Caco-2 (cell line): ENCODE measurements around the gene RANGAP1. TPM values are rescaled to one million over a fixed set of nuclear protein-coding genes. Genes with fewer than 3 reads are reported as not detected.

Experiments used
- BruUV-seq: library from RNA; stranded (reverse); fragments of 400-500 nt; replicated peaks from 2 replicates; lab custom pipeline; 2021; lab: Mats Ljungman, UMichigan
- CTCF ChIA-PET: fragments of 300-600 bp; sonication (Branson Sonifier 250); formaldehyde crosslinking; loops from one replicate; lab custom pipeline; 2022; ENCODE audit warnings: antibody characterized with exemption; lab: Charles Lee
- POLR2A ChIA-PET: fragments of 300-600 bp; sonication (Branson Sonifier 250); formaldehyde crosslinking; loops from one replicate; lab custom pipeline; 2022; ENCODE audit warnings: antibody characterized with exemption; lab: Charles Lee
- DNase-seq, 2 experiments: peaks; one replicate each; pipeline versions ENCODE4 v3.0.0 to v3.0.0-alpha.2; 2020 to 2022
- H3K27me3 ChIP-seq: replicated peaks from 2 replicates; pipeline ENCODE4 v1.6.0; 2011; ENCODE audit warnings: low read length; ENCODE audit not compliant: control insufficient read depth, insufficient read depth
- H3K36me3 ChIP-seq: 2 replicates; pipeline ENCODE4 v1.5.1; 2011; ENCODE audit warnings: low read length; ENCODE audit not compliant: control insufficient read depth, insufficient read depth
- H3K4me1 ChIP-seq: fragments of 250-450 bp; sonication (Bioruptor Pico); 2 replicates; pipeline ENCODE4 v1.5.1; 2020; ENCODE audit warnings: mild to moderate bottlenecking
- H3K4me3 ChIP-seq: 2 replicates; pipeline ENCODE4 v1.5.1; 2011; ENCODE audit warnings: low read depth, mild to moderate bottlenecking, control low read depth, low read length
- H3K9me3 ChIP-seq: fragments of 250-450 bp; sonication (Bioruptor Pico); 2 replicates; pipeline ENCODE4 v1.5.1; 2020; ENCODE audit warnings: mild to moderate bottlenecking, moderate library complexity
- H3K27ac Mint-ChIP-seq: one replicate; pipeline ENCODE4 v1.8.0; 2022; ENCODE audit warnings: mixed read lengths; ENCODE audit not compliant: unreplicated experiment
- H3K27me3 Mint-ChIP-seq: one replicate; pipeline ENCODE4 v1.8.0; 2022; ENCODE audit warnings: mixed read lengths; ENCODE audit not compliant: insufficient read depth, unreplicated experiment
- H3K36me3 Mint-ChIP-seq: one replicate; pipeline ENCODE4 v1.8.0; 2022; ENCODE audit warnings: mild to moderate bottlenecking, mixed read lengths; ENCODE audit not compliant: insufficient read depth, unreplicated experiment
- H3K4me1 Mint-ChIP-seq: one replicate; pipeline ENCODE4 v1.8.0; 2022; ENCODE audit warnings: low read depth, mixed read lengths; ENCODE audit not compliant: unreplicated experiment
- H3K4me3 Mint-ChIP-seq: one replicate; pipeline ENCODE4 v1.8.0; 2022; ENCODE audit warnings: mild to moderate bottlenecking, moderate library complexity, mixed read lengths; ENCODE audit not compliant: unreplicated experiment
- H3K9me3 Mint-ChIP-seq: one replicate; pipeline ENCODE4 v1.8.0; 2022; ENCODE audit warnings: mixed read lengths; ENCODE audit not compliant: unreplicated experiment
- CTCF ChIP-seq, 2 experiments: fragments of 200-600 bp in 1 of 2; IDR thresholded peaks; 1 replicate in 1 of 2; 2 replicates in 1 of 2; pipeline versions ENCODE4 v1.5.1 to v1.8.0; 2011 to 2022; ENCODE audit warnings: antibody characterized with exemption in 1 of 2, control low read depth in 1 of 2, inconsistent platforms in 1 of 2, low read depth in 1 of 2, low read length in 1 of 2, mild to moderate bottlenecking in 1 of 2, moderate library complexity in 1 of 2; ENCODE audit not compliant: insufficient read depth in 1 of 2, severe bottlenecking in 1 of 2, unreplicated experiment in 1 of 2
- intact Hi-C: fragments of 100-400 bp; cut with micrococcal nuclease; formaldehyde crosslinking; loops from one replicate; pipeline ENCODE4 v1.10.0; 2022; ENCODE audit not compliant: unreplicated experiment
- total RNA-seq: library from RNA; stranded (reverse); gene quantifications from 2 replicates; pipeline ENCODE4 v1.2.3, GENCODE V29; 2022

RANGAP1 gene
- total RNA-seq, 1 experiment from 2014 or later: 106 TPM

- POLR2A ChIA-PET: no interaction called here
- H3K9me3 ChIP-seq: no peaks in the 10 kb centered on the region
- peaks cover 27% of the 10 kb centered on the region for H3K36me3 Mint-ChIP-seq
- H3K4me3 ChIP-seq: no peak overlapping the region
- TF ChIP-seq CTCF (IDR thresholded peaks at IDR 0.05; ENCODE audit: insufficient read depth in 1 of 2, low read depth in 1 of 2, low read length in 1 of 2, severe bottlenecking in 1 of 2, unreplicated experiment in 1 of 2): no peak
- H3K9me3 Mint-ChIP-seq: no peaks in the 10 kb centered on the region
- H3K4me1 Mint-ChIP-seq: no peaks in the 10 kb centered on the region
- intact Hi-C loops: no loop called here
- BruUV-seq: no TSS peak
- no peak for DNase-seq
- no peaks in the 10 kb centered on the region for H3K36me3 ChIP-seq
- H3K4me1 ChIP-seq: no peaks in the 10 kb centered on the region
- CTCF ChIA-PET: no interaction called here
- H3K27ac Mint-ChIP-seq: no peak overlapping the region
- no peaks in the 10 kb centered on the region for H3K27me3 ChIP-seq
- no peak overlapping the region for H3K4me3 Mint-ChIP-seq
- no peaks in the 10 kb centered on the region for H3K27me3 Mint-ChIP-seq
Observed at GRCh38 chr22:41226723-41227655, 59.0 kb downstream of the RANGAP1 start.

DNA sequence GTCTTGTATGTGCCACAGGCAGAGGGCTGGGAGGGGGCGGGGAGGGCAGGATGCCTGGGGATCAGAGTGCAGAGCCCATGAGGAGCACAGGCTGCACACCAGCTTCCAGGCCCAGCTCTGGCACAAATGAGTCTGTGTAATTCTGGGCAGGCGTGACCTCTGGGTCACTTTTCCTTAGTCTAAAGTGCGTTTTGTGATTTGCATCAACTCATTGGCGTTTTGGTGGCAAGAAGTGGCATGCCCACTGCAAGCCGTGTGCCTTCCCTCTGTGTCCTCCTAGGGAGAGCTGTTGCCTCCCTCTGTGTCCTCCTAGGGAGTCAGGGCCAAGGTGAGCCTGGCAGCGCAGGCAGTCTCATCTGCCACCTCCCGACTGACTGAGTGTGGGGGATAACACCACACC is 62.5 kb downstream of the RANGAP1 start:
- Mint-ChIP-seq H3K4me3 (no peak overlapping the region), H3K27ac (no peak overlapping the region), H3K36me3 (peaks cover 55% of the 10 kb centered on the region), H3K4me1 (no peaks in the 10 kb centered on the region), H3K27me3 (no peaks in the 10 kb centered on the region), H3K9me3 (no peaks in the 10 kb centered on the region)
- ChIA-PET CTCF (no interaction called here), POLR2A (interaction anchor here (0.6 kb wide), 1 partner anchor 433 kb away, joined by 3 read pairs; no protein-coding TSS in a partner anchor)
- no peaks in the 10 kb centered on the region for H3K36me3 ChIP-seq
- H3K4me1 ChIP-seq: no peaks in the 10 kb centered on the region
- no peak for DNase-seq
- H3K4me3 ChIP-seq: no peak overlapping the region
- no TSS peak for BruUV-seq
- no peaks in the 10 kb centered on the region for H3K27me3 ChIP-seq
- TF ChIP-seq CTCF (IDR thresholded peaks at IDR 0.05; ENCODE audit: insufficient read depth in 1 of 2, low read depth in 1 of 2, low read length in 1 of 2, severe bottlenecking in 1 of 2, unreplicated experiment in 1 of 2): no peak
- H3K9me3 ChIP-seq: no peaks in the 10 kb centered on the region
- intact Hi-C loops: no loop called here

- ChIA-PET POLR2A (interaction anchor here (0.6 kb wide), 1 partner anchor 434 kb away, joined by 3 read pairs; no protein-coding TSS in a partner anchor), CTCF (no interaction called here)
- Mint-ChIP-seq H3K9me3 (no peaks in the 10 kb centered on the region), H3K27me3 (no peaks in the 10 kb centered on the region), H3K4me3 (no peak overlapping the region), H3K4me1 (no peaks in the 10 kb centered on the region), H3K27ac (no peak overlapping the region), H3K36me3 (peaks cover 54% of the 10 kb centered on the region)
- BruUV-seq: no TSS peak
- H3K4me1 ChIP-seq: no peaks in the 10 kb centered on the region
- no peaks in the 10 kb centered on the region for H3K36me3 ChIP-seq
- TF ChIP-seq CTCF (IDR thresholded peaks at IDR 0.05; ENCODE audit: insufficient read depth in 1 of 2, low read depth in 1 of 2, low read length in 1 of 2, severe bottlenecking in 1 of 2, unreplicated experiment in 1 of 2): no peak
- no peaks in the 10 kb centered on the region for H3K9me3 ChIP-seq
- H3K4me3 ChIP-seq: no peak overlapping the region
- intact Hi-C loops: no loop called here
- DNase-seq: no peak
- H3K27me3 ChIP-seq: no peaks in the 10 kb centered on the region
Observed at GRCh38 chr22:41222846-41223507, 63.0 kb downstream of the RANGAP1 start.
